NCI-H1930 (cell line): ENCODE data around the gene ZSCAN25.
A peak's percentile ranks its signal among the peaks of the same experiment; 100 is the strongest.
"Not testable (repeated sequence)": the region's sequence is repeated elsewhere in the genome, so short reads cannot be mapped to it uniquely, and the experiment has no call there.

Source experiments
- DNase-seq, 2 experiments: peaks; one replicate each; lab custom pipeline; 2025; lab: John Stamatoyannopoulos, UW

The ZSCAN25 gene

DNA sequence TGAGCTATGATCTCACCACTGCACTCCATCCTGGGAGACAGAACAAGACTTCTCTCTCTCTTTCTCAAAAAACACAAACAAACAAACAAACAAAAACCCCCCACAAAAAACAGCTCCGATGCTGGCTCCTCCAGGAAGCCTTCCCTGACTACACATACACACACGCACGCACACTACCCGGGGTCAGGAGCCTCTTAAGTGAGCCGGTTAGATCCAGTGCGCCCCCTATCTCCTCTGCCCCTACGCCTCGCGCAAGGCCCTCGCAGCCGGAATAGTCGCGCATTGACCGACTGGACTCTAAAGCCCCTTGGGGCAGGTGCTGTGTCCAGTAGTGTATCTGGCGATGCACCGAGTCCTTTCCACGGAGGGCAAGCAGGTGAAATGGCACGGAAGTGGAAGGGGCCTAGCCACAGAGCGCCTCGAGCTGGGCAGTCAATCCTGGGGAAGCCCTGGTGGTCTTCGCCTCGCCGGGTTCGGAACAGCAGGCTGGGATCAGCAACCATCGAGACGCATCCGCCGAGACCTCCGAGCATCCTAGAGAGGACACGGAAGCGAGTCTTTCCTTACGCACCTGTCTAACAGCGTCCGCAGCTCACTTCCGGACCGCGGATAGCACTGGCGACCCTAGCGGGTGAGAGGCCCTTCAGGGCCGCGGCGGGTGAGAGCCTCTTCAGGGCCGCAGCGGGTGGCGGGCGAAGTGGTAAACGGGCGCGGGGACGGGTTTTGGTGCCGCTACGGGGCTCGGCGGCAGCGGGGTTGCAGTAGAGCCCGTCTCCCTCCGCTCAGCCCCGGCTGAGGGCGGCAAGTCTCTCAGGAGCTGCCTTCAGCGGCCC is at the start of gene ZSCAN25:
Gene ZSCAN25, plus strand, starts transcription at position 588 of the 833 bp plus-strand sequence. CDS start 2,661 bp downstream, outside the sequence.
- DNase-seq = peak; percentile 98

- DNase-seq = not testable (repeated sequence)
Measured at GRCh38 chr7:99568770-99569169, 48.0 kb upstream of the ZSCAN25 start.

DNA sequence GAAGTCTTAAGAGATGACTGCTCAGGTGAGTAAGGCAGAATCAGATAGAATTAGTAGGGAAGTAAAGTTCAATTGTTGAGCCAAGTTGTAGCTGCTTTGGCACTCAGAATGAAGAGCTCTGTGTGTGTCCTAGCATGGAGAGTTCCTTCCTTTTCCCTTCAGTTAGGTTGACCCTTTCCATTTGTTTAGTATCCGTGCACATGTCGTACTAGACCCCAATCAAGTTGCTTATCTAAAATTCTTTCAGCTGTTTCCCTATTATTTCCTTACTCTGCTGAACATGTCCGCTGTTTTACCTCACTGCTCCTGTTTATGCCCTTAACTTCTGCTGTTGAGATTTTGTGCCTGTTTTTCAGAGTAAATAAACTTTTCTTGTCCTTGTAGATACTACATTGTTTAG is 45.0 kb upstream of the ZSCAN25 start:
- DNase-seq = no peak

DNA sequence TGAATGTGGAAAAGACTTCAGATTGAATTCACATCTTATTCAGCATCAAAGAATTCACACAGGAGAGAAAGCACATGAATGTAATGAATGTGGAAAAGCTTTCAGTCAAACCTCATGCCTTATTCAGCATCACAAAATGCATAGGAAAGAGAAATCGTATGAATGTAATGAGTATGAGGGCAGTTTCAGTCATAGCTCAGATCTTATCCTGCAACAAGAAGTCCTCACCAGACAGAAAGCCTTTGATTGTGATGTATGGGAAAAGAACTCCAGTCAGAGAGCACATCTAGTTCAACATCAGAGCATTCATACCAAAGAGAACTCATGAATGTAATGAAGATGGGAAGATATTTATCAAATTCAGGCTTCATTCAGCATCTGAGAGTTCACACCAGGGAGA is 43.5 kb upstream of the ZSCAN25 start:
- no peak for DNase-seq

- DNase-seq = no peak
Measured at GRCh38 chr7:99576251-99576650, 40.5 kb upstream of the ZSCAN25 start.

DNA sequence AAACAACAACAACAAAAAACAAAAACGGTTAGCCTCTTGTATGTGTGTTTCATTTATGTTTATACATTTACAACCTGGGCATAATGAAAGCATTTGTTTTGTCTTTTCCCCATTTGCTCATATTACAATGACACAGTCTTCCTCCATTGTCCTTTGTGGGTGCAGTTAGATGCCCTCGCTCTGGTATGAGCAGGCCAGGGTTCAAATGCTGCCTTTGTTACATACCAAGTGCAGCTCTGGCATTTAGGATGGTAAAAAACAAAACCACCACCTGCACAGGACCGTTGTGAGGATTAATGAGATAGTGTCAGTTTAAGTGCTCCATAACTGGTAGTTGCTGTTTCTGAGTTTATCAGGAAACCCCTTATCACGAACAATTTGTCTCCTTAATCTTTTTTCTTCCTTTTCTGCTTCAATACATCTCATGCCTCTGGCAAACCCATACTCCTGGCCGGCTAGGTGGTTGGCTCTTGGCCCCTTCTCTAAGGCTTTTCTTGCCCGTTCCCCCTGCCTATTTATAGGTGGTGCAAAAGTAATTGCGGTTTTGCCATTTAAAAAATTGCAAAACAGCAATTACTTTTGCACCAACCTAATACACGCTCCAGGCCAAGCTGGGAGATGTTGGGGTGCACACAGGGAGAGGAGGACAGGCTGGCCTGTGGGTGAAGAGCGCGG is 37.3 kb upstream of the ZSCAN25 start:
- DNase-seq = no peak

GRCh38 chr7:99579956-99580777 is 36.6 kb upstream of the ZSCAN25 start:
- DNase-seq = peak; percentile 77 to 84

- DNase-seq = not testable (repeated sequence)
Measured at GRCh38 chr7:99580778-99581332, 35.9 kb upstream of the ZSCAN25 start.

GRCh38 chr7:99588868-99589267 is 27.9 kb upstream of the ZSCAN25 start:
- no peak for DNase-seq

GRCh38 chr7:99594948-99595745 is 21.6 kb upstream of the ZSCAN25 start:
- DNase-seq = no peak

DNA sequence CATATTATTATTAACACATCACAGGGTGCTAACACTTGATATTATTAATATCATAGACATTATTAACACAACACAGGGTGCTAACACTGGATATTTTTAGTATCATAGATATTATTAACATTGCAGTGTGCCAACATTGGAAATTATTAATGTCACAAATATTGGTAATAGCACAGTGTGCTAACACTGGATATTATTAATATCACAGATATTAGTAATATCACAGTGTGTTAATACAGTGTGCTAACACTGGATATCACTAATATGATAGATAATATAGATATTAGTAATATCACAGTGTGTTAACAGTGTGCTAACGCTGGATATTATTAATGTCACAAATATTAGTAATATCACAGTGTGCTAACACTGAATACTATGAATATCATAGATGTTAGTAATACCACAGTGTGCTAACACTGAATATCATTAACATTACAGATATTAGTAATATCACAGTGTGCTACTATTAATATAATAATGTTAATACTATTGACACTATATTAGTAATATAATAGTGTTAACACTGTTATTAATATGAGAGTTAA is 20.3 kb upstream of the ZSCAN25 start:
- DNase-seq = no peak

GRCh38 chr7:99597762-99598501 is 18.8 kb upstream of the ZSCAN25 start, which contains the start of gene TMEM225B:
Gene TMEM225B, plus strand, starts transcription at chr7:99598267. Its CDS starts 6,122 bp downstream, at chr7:99604389.
- no peak for DNase-seq

DNA sequence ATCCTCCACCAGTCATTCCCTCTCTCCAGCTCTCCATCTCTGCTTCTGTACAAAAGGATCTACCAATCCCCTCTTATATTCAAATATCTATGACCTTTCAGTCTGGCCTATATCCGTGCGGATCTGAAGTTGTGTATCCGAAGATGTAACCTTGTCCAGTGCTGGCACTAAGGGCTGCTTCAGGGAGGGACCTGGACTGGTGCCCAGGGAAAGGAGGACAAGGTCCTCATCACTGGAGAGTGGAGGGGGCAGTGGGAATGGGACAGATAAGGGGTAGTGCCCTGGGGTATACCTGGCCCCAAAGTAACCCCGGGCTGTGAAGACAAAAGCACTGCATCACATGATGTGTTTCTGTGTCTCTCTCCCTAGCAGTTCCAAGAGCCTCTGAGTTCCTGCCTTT is 16.9 kb upstream of the ZSCAN25 start:
- DNase-seq = no peak

DNA sequence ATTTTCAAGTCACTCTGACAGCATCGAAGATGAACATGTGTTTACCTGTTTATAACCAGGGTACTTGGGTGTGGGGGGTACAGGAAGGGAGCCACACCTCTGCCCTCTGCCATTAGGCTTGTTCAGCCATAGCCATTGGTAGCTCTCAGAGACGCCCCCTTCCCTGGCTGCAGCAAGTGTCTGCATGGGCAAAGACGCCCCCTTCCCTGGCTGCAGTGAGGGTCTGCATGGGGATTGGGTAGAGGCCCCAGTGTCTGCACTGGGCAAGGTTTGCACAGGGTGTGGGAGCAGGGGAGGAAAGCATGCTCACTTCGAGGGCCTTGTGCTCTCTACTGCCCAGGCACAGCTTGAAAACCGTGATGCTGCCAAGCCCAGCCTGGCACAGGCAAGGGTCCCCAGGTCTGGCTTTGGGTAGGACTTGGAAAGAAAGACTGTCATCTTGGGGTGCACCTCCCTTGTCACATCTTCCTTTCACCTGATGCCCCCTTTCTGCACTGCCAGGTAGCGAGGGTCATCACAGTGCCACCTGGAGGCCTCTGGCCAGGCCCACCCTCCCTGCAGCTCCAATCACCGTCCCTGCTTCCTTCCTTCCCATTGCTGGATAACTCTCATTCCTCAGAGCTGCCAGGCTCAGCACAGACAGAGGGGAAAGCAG is 15.0 kb upstream of the ZSCAN25 start:
- no peak for DNase-seq

DNA sequence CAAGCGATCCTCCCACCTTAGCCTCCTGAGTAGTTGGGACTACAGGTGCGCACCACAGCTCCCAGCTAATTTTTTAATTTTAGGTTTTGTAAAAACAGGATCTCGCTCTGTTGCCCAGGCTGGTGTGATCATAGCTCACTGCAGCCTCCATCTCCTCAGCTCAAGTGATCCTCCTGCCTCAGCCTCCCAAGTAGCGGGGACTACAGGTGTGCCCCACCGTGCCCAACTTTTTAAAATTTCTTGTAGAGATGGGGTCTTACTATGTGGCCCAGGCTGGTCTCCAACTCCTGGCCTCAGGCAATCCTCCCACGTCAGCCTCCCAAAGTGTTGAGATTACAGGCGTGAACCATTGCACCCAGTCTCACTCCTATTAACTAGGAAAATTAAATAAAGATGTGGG is 11.2 kb upstream of the ZSCAN25 start:
- DNase-seq = no peak

DNA sequence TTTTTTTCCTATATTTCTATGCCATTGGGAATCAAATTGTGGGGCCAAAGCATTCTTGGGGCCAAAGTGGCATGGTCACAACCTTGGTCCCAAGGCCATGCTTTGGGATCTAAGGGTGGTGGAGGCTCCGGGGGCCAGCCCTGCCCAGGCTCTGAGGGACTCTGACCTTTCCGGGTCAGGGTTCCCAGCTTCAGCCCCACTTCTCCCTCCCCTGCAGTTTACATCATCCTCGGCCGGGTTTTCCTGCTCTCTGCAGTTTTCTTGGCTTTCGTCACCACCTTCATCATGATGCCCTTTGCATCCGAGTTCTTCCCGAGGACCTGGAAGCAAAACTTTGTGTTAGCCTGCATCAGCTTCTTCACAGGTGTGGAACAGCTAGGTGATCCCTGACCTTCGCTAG is 10.2 kb upstream of the ZSCAN25 start:
- no peak for DNase-seq

- no peak for DNase-seq
Measured at GRCh38 chr7:99607548-99607947, 9.2 kb upstream of the ZSCAN25 start.

DNA sequence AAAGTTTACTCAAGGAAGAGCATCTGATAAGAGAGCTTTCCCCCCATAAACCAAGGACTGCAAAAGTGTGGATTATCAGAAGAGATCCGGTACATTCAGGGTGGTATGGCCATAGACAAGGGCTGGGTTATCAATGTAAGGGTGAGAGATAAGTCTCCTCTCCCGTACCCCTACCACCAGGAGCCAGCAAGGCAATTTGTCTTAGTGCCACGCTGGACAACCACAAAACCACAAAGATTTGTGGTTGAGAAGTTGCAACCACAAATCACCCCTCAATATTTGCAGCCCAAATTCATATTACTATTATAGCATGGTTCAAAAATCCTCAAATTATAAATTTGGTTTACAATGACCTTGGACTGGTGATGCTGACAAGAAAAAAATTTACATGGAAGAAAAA is 2.3 kb upstream of the ZSCAN25 start:
- DNase-seq = no peak

DNA sequence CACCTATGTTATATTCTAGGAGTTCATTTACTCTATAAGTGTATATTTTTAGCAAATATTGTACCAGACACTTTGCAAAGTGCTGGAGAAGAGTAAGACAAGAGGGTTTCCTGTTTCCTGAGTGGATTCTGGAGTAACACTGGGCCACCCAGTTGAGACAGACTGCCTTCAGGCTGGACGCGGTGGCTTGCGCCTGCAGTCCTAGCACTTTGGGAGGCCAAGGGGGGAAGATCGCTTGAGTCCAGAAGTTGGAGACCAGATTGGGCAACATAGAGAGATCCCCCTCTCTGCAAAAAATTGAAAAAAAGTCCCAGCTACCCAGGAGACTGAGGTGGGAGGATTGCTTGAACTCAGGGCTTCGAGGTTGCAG is 772 bp upstream of the ZSCAN25 start:
- no peak for DNase-seq
